GM03348 (cell line): Measurements from ENCODE around the gene TLE1.
"Not testable (repeated sequence)": the region's sequence is repeated elsewhere in the genome, so short reads cannot be mapped to it uniquely, and the experiment has no call there.

ENCODE experiments used
- DNase-seq: peaks from one replicate; pipeline ENCODE4 v3.0.0; 2012; ENCODE audit warnings: low spot score

The TLE1 gene

GRCh38 chr9:81601639-81602623 lies 87.4 kb downstream of the TLE1 start:
- no peak for DNase-seq

GRCh38 chr9:81600631-81601030 lies 88.7 kb downstream of the TLE1 start:
- DNase-seq = no peak

GRCh38 chr9:81599837-81600236 lies 89.5 kb downstream of the TLE1 start:
- no peak for DNase-seq

GRCh38 chr9:81598811-81599210 lies 90.5 kb downstream of the TLE1 start:
- DNase-seq = no peak

DNA sequence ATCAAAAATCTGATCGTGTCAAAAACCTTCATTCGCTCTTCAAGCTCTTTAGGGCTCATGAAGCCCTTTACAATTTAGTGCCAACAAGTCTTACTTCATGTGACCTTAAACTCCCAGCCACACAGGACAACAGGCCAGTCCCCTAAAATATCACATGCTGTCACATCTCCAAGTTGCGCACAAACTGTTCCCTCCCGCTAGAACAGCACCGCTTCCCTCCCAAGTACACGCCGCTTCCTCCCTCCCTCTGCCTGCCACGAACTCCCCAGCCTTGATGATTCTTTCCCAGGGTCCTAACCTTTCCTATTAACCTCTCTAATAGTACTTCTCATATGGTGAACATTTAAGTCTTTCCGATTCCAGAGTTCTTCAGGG lies 91.2 kb downstream of the TLE1 start:
- DNase-seq = no peak

- DNase-seq = no peak
Measured at GRCh38 chr9:81597419-81598122, 91.8 kb downstream of the TLE1 start.

DNA sequence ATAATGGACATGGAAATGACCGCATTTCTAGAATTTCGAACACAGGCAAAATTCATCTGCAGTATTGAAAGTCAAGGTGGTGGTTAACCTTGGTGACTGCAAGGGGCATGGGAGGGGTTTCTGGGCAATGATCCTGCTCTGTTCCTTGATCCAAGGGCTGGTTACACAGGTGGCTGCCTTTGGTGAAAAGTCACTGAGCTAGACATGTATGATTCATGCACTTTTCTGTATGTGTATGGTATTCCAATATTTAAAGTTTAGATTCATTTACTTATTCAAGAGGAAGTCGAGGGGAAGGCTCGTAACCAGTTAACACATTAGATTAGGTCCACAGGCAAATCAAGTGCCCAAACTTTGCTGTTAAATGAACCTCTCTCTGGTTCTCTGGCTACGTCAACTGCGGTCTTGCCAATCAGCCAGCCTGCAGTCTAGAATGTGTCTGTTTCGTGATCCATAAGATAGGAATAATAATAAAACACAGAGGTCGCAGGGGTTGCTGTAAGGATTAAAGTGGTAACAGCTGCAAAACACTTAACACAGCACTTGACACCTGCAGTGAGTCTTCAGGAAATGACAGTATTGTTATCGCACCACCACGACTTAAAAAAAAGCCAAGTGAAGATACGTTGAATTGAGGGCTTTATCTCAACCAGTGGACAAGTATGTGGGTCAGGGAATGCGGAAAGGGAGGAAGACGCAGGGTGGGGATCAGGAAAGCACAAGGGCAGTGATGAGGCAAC lies 92.5 kb downstream of the TLE1 start:
- no peak for DNase-seq

- DNase-seq = no peak
Measured at GRCh38 chr9:81595887-81596543, 93.3 kb downstream of the TLE1 start.

DNA sequence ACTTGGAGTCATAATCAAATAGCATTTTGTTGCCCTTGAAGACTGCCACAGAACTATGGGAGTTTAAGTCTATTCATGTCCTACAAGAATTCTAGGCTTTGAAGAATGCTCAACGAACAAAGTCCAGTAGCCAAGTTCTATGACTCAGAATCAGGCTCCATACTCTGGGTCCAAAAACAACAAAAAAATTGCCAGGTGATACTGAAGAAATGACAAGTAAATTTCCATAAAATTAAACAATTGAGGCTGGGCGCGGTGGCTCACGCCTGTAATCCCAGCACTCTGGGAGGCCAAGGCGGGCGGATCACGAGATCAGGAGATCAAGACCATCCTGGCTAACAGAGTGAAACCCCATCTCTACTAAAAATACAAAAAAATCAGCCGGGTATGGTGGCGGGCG lies 94.1 kb downstream of the TLE1 start:
- not testable (repeated sequence) for DNase-seq

DNA sequence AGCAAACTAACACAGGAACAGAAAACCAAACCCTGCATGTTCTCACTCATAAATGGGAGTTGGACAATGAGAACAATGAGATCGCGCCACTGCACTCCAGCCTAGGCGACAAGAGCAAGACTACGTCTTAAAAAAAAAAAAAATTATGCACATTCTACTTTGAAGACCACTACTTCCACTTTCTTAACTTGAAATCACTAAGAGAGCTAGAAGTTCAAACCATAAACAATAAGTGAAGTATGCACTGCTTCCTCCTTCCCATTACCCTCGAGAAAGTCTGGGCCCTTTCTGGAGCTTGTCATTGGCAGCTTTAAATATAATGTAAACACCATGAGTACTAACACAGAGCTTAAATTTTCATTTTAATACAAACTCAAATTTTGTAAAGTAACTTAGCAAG lies 94.9 kb downstream of the TLE1 start:
- DNase-seq = no peak

DNA sequence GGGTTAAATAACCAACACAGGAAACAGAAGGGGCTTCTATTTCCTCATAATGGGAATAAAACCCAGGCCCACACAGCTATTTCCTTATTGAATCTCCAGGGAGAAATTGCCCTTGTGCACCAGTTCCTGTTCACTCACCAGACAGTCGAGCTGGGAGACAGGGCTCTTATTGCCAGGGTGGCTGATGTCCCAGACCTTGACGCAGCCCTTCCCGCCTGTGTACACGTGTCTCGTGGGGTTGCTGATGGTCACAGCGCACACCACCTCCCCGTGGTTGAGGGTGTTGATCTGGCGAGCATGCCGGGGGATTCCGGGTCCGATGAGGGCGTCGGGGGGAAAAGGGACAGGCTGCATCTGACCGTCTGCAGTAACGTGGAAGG lies 96.5 kb downstream of the TLE1 start:
- DNase-seq = no peak

- no peak for DNase-seq
Measured at GRCh38 chr9:81591791-81592190, 97.6 kb downstream of the TLE1 start.

DNA sequence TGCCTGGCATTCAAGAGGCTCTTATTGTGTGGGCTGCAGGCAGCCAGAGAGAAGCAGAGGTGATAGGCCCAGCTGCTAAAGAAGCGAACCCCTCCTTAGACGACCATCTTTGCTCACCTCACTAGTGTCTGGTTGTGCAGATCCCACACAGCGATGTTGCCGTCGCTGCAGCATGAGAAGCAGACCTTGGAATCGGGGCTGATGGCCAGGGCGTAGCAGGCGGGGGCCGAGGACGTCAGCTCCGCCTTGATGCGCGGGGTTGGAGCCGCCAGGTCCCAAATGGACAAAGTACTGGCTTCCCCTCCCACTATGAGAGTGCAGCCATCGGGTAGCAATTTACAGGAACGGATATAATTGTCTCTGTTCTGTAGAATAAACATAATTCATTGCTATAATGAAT lies 98.7 kb downstream of the TLE1 start:
- DNase-seq = no peak

- DNase-seq = no peak
Measured at GRCh38 chr9:81589819-81590218, 99.5 kb downstream of the TLE1 start.

DNA sequence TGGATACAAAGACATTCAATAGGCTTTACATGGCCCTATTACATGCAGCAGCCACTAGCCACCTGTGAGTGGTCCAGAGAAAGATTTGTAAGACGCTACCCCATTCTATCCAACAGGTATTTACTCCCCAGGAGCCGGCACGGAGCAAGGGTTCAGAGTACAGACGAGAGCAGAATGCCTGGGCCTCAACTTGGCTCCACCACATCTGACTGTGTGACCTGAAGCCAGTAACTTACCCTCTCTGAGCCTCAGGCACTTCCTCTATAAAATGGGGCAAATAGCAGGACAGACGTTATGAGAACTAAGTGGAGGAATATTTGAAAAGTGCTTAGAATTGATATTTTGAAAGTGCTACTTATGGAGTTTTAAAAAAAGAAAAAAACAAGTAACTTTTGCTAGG lies 100.0 kb downstream of the TLE1 start:
- DNase-seq = no peak

GRCh38 chr9:81588148-81588871 lies 101.0 kb downstream of the TLE1 start:
- DNase-seq = no peak

DNA sequence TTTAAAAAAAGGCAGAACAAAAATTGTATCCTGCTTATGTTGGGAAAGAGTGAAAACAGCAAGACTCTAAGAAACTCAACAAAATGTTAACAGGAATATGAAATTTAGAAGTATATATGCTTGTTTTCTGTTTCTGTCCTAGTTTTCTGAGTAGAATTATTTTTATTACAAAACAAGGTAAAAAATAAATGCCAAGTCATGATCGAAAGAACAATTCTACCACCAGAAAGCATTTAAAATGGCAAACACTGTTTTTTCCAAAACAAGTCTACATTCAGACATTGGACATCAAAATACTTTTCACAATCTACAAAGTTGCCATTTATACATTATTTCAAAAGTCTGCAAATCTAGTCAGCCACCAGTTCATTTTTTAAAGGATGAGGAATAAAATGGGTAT lies 102.6 kb downstream of the TLE1 start:
- no peak for DNase-seq

GRCh38 chr9:81585191-81585763 lies 104.1 kb downstream of the TLE1 start:
- DNase-seq = no peak

DNA sequence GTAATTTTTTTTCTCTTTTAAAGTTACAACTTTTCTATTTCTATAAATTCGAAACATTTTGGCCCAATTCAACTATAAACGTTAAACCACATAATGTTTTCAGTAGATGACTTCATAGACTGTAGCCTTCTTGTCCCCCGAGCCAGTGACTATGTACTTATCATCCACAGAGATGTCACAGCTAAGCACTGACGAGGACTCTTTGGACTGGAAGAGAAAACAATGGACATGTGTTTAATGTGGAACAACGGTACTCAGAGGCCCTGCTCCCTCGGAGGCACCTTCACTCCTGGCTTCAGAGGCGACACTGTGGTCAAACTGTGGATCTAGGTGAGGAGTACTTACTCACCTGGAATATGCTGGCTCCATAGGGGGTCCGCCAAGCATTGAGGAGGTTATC lies 105.2 kb downstream of the TLE1 start:
- DNase-seq = no peak

DNA sequence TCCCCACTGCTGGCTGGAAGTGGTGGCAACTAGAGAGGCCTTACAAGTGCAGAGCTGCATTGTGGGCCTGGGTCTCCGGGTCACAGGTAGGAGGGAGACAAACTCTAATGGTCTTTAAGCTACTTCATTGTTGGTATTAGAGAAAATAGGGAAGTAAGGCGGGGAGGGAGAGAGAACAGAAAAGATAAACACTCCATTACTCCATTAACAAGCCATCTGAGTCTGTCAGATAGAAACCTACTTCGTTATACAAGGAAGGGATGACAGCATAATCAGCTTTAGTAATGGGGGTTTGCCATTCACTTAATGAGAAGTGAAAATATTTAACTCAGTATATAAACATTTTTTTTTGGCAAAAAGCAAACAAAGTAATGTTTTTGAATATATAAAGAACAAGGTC lies 107.4 kb downstream of the TLE1 start:
- DNase-seq = no peak

DNA sequence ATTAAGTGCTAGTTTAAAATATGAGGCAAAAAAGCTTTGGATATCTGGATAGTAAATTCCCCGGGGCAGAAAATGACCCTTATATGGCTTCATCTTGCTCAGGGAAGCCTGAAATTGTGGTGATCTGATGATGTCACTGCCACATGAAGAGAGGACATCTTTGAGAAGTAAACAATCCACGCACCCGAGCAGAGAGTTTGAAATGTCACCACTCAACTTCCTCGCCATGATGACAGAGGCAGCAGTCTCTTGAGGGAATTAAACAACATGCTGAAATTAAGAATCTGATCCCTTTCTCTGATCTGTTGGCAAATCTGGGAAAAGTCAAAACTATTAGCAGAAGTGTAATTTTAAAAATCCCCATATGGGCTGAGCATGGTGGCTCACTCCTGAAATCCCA lies 110.0 kb downstream of the TLE1 start:
- DNase-seq = no peak
